ENCODE data around the gene MSLN. TPM values are rescaled to one million over a fixed set of nuclear protein-coding genes. Genes with fewer than 3 reads are reported as not detected.

The MSLN gene
- total RNA-seq, 1 experiment from 2014 or later: 0.73 TPM

GRCh38 chr16:716768-717325 is 43.7 kb upstream of the MSLN start:
- Histone ChIP-seq H3K79me2 (ENCODE audit: low read length) (peaks cover 19% of the 10 kb centered on the region), H3K27ac (ENCODE audit: low read length) (no peak overlapping the region), H2AFZ (ENCODE audit: low read length) (no peak overlapping the region), H3K4me3 (ENCODE audit: low read length) (peak overlapping the region; percentile 71), H3K9me3 (ENCODE audit: low read length) (no peaks in the 10 kb centered on the region), H3K4me2 (ENCODE audit: low read length) (peak overlapping the region; percentile 86), H3F3A (ENCODE audit: low read length, unreplicated experiment) (no peaks in the 10 kb centered on the region), H3K27me3 (ENCODE audit: low read length) (no peaks in the 10 kb centered on the region), H3K36me3 (ENCODE audit: low read depth, low read length) (no peaks in the 10 kb centered on the region), H4K20me1 (ENCODE audit: low read length) (peaks cover 8% of the 10 kb centered on the region; the same call in 1 of the 2 replicates), H3K9ac (ENCODE audit: low read length) (no peak overlapping the region), H3K4me1 (ENCODE audit: insufficient read depth, low read length) (peaks cover 34% of the 10 kb centered on the region), H3K9me2 (replicated peaks; ENCODE audit: low read length) (no peaks in the 10 kb centered on the region)
- TF ChIP-seq CTCF (conservative IDR thresholded peaks at IDR 0.05; ENCODE audit: low read depth, low read length) (no peak), EZH2phosphoT487 (IDR thresholded peaks at IDR 0.05; ENCODE audit: borderline replicate concordance, low read length) (no peak), EZH2 (IDR thresholded peaks at IDR 0.05; ENCODE audit: low read length, unreplicated experiment) (no peak)
- intact Hi-C loops (cut with micrococcal nuclease): loop anchor here (10.0 kb wide), 1 partner anchor 68 kb away; the partner anchor contains the start of genes CHTF18 and RPUSD1
- BruUV-seq (replicated peaks): no TSS peak
- CTCF ChIA-PET: no interaction called here
- ATAC-seq (no peak), DNase-seq (no peak)
- POLR2A ChIA-PET (ENCODE audit: unreplicated experiment): no interaction called here

DNA sequence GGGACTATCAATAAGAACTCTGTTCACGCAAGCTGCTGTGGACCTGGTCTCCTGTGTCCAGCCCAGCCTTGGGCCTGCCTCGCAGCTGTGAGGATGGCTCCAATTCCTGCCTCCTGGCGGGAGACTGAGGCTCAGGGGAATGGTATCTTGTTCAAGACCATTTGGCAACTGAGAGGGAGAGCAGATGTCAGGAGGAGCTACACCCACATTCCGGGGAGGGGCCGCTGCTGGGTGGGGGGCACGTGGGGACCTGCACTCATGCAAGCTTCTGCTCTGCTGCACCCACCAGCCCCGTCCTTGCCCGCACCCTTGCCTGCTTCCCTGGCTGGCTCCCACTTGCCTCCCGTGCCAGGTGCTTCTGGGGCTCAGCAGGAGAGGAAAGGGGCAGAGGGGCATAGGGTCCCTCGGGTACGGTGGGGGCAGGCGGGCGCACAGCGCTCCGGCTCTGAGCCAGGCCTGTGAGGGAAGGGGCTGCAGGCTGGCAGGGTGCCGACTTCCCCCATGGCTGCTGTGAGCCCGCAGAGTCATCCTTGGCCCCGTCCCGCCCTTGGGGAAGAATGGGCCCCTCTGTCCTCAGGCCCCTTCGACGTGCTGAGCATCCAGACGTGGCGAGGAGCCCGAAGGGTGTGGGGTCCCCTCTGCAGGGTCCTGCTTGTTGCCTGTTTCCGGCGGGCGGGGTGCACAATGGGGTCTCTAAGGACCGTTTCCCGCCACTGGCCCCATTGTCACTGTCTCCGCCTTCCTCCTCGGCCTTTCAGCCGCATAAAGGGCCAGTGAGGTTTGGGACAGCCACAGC is 42.9 kb upstream of the MSLN start:
- Histone ChIP-seq H3K4me3 (ENCODE audit: low read length) (no peak overlapping the region), H4K20me1 (ENCODE audit: low read length) (peaks cover 8% of the 10 kb centered on the region; the same call in 1 of the 2 replicates), H3K27ac (ENCODE audit: low read length) (no peak overlapping the region), H3K36me3 (ENCODE audit: low read depth, low read length) (no peaks in the 10 kb centered on the region), H3K9me3 (ENCODE audit: low read length) (no peaks in the 10 kb centered on the region), H3F3A (ENCODE audit: low read length, unreplicated experiment) (no peaks in the 10 kb centered on the region), H3K9ac (ENCODE audit: low read length) (no peak overlapping the region), H2AFZ (ENCODE audit: low read length) (no peak overlapping the region), H3K9me2 (replicated peaks; ENCODE audit: low read length) (no peaks in the 10 kb centered on the region), H3K27me3 (ENCODE audit: low read length) (no peaks in the 10 kb centered on the region), H3K4me2 (ENCODE audit: low read length) (no peak overlapping the region), H3K4me1 (ENCODE audit: insufficient read depth, low read length) (peaks cover 38% of the 10 kb centered on the region), H3K79me2 (ENCODE audit: low read length) (peaks cover 19% of the 10 kb centered on the region)
- ATAC-seq (no peak), DNase-seq (no peak)
- CTCF ChIA-PET: no interaction called here
- no TSS peak for BruUV-seq (replicated peaks)
- POLR2A ChIA-PET (ENCODE audit: unreplicated experiment): no interaction called here
- intact Hi-C loops (cut with micrococcal nuclease): loop anchor here (10.0 kb wide), 1 partner anchor 67 kb away; the partner anchor contains the start of genes CHTF18 and RPUSD1
- TF ChIP-seq EZH2phosphoT487 (IDR thresholded peaks at IDR 0.05; ENCODE audit: borderline replicate concordance, low read length) (no peak), EZH2 (IDR thresholded peaks at IDR 0.05; ENCODE audit: low read length, unreplicated experiment) (no peak), CTCF (conservative IDR thresholded peaks at IDR 0.05; ENCODE audit: low read depth, low read length) (no peak)

- TF ChIP-seq EZH2phosphoT487 (IDR thresholded peaks at IDR 0.05; ENCODE audit: borderline replicate concordance, low read length): no peak
- TF ChIP-seq CTCF (conservative IDR thresholded peaks at IDR 0.05; ENCODE audit: low read depth, low read length): no peak
- no peak for TF ChIP-seq EZH2 (IDR thresholded peaks at IDR 0.05; ENCODE audit: low read length, unreplicated experiment)
- Histone ChIP-seq H3K36me3 (ENCODE audit: low read depth, low read length) (no peaks in the 10 kb centered on the region), H3K9me3 (ENCODE audit: low read length) (no peaks in the 10 kb centered on the region), H3K27me3 (ENCODE audit: low read length) (no peaks in the 10 kb centered on the region), H3K4me3 (ENCODE audit: low read length) (no peak overlapping the region), H2AFZ (ENCODE audit: low read length) (no peak overlapping the region), H3K9me2 (replicated peaks; ENCODE audit: low read length) (no peaks in the 10 kb centered on the region), H3K9ac (ENCODE audit: low read length) (no peak overlapping the region), H3K4me1 (ENCODE audit: insufficient read depth, low read length) (peaks cover 38% of the 10 kb centered on the region), H3K79me2 (ENCODE audit: low read length) (peaks cover 19% of the 10 kb centered on the region), H3K4me2 (ENCODE audit: low read length) (no peak overlapping the region), H3K27ac (ENCODE audit: low read length) (no peak overlapping the region), H4K20me1 (ENCODE audit: low read length) (peaks cover 8% of the 10 kb centered on the region; the same call in 1 of the 2 replicates), H3F3A (ENCODE audit: low read length, unreplicated experiment) (no peaks in the 10 kb centered on the region)
- DNase-seq (no peak), ATAC-seq (no peak)
- intact Hi-C loops (cut with micrococcal nuclease): loop anchor here (10.0 kb wide), 1 partner anchor 66 kb away; the partner anchor contains the start of genes CHTF18 and RPUSD1
- POLR2A ChIA-PET (ENCODE audit: unreplicated experiment): no interaction called here
- no TSS peak for BruUV-seq (replicated peaks)
- CTCF ChIA-PET: no interaction called here
Observed at GRCh38 chr16:718389-718788, 42.1 kb upstream of the MSLN start.

Measured in PC-3 (cell line).